HG02588 (cell line): ENCODE results near the gene GNG14.
"Not testable (repeated sequence)": the region's sequence is repeated elsewhere in the genome, so short reads cannot be mapped to it uniquely, and the experiment has no call there.

Source experiments
- ATAC-seq: cut with Tn5 transposase; IDR thresholded peaks from one replicate; pipeline ENCODE4 v1.9.1; 2021; ENCODE audit warnings: mild to moderate bottlenecking, moderate library complexity; ENCODE audit not compliant: unreplicated experiment

GNG14 gene

DNA sequence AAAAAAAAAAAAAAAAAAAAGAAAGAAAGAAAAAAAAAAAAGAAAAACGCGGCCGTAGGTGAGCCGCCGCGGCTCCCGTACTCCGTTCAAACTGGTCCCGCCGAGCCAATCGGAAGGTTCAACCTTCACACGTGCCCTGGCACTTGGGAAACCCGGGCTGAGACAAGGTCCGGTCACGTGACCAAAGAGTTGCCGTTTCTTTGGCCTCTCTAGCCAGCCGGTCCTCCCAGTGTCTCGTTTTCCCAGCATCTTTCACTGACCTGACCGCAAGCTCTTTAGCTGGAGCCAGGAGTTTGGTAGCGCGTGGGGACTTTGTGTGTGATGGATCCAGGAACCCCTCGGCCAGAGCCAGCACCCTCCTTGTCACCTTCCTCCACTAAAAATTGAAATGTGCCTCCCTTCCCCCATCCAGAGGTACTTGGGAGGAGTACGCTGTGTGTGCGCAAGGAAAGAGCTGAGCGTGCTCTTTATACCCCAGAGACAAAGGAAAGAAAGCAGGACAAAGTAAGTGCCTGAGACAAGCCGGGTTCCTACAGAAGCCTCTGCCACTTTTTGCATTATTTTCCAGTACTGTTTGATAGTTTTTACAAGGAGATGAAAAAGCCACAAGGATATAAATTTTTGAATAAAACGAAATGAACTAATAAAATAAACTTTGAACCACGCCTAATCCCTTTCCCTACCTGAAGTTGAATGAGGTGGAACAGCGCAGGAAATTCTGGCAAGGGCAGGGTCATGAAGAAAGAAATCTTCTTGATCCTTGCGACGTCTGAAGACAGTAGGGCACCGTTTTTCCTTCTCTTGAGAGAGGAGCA, 35.0 kb downstream of the GNG14 start:
- peak; percentile 71 for ATAC-seq

DNA sequence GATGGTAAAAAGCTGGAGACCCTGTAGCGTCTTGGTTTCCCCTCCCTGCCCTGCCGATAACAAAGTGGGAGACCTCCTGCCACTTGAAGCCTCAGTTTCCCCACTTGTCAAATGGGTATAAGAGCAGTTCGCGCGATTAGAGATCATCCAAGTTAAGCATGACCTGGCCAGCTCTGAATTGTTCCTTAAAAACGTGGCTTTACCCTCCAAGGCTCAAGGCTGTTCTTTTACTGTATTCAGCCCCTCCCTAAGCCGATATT, 35.5 kb downstream of the GNG14 start:
- no peak for ATAC-seq

DNA sequence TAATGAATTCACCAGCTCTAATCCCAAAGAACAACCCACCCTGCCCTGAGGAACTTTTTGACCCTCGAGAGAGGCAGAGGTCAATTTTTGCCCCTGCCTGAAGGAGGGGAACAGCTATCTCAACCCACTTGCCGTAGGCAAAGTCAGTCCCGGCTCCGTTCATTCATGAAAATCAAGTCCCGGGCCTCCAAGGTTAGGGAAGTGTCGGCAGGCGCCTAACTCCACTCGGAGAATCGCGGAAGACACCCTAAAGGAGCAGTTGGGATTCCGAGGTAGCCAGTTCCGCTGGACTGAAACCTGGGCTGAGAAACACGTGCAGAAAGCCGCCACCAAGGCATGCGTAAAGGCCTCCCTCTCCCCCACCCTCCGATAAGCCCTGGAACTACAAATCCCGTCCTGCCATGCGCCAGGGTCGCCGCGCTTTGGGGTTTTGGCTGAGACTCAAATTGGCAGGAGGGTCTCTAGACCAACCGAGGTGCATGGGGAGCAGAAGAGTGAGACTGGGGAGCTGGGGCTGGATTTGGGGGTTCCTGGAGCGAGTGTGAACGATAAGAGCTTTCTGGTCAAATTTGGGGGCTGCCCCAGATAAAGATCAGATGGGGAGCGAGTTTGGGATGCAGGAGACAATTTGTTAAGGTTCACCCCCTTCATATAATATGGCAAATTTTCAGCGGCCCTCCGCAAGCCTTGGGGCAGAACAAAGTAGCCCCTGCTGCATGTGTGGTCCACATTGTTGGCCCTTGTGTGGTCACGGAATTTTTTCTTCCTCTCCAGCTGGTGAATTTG, 36.0 kb downstream of the GNG14 start, which contains the start of gene TNPO2:
Gene TNPO2 (minus strand): TSS at position 292 of the 786 bp plus-strand sequence. CDS start 2,955 bp downstream, outside the sequence.
- ATAC-seq = no peak

DNA sequence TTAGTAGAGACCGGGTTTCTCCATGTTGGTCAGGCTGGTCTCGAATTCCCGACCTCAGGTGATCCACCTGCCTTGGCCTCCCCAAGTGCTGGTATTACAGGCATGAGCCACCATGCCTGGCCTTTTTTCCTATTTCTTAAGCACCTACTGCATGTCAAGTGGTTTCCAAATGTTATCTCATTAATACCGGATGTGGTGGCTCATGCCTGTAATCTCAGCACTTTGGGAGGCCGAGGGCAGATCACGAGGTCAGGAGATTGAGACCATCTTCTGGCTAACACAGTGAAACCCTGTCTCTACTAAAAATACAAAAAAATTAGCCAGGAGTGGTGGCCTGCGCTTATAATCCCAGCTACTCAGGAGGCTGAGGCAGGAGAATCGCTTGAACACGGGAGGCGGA, 37.8 kb downstream of the GNG14 start:
- not testable (repeated sequence) for ATAC-seq

DNA sequence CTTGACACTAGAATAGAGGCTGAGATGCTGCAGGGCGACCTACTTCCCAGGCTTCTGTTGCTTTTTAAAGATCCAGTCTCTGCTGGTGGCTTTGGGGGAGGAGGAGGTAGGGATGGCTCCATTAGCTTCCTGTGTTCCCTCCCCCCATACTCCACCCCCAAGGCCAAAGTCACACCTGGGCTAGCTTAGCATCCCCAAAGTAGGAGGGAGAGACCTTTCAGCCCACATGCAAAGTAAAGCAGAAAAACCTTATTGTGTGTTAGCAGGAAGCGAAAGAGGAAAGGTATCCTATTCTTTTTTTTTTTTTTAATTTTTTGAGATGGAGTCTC, 39.2 kb downstream of the GNG14 start:
- no peak for ATAC-seq

DNA sequence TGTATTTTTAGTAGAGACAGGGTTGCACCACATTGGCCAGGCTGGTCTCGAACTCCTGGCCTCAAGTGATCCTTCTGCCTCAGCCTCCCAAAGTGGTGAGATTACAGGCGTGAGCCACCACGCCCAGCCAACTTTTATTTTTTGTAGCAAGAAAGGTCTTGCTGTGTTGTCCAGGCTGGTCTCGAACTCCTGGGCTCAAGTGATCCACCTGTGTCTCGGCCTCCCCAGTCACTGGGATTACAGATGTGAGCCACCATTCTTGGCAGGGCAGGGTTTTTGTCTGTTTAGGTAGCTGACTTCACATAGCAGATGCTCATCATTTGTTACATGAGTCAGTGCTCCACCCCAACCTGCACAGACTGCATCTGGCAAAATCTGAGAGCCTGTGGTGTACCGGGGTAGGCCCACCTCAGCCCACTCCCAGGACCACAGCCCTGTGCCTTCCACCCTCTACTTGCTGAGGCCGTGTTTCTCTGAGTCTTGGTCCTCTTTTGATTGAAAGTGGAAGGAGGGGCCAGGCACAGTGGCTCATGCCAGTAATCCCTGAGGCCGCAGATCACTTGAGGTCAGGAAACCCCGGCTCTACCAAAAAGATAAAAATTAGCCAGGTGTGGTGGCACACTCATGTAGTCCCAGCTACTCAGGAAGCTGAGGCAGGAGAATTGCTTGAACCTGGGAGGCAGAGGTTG, 40.1 kb downstream of the GNG14 start:
- ATAC-seq = no peak

DNA sequence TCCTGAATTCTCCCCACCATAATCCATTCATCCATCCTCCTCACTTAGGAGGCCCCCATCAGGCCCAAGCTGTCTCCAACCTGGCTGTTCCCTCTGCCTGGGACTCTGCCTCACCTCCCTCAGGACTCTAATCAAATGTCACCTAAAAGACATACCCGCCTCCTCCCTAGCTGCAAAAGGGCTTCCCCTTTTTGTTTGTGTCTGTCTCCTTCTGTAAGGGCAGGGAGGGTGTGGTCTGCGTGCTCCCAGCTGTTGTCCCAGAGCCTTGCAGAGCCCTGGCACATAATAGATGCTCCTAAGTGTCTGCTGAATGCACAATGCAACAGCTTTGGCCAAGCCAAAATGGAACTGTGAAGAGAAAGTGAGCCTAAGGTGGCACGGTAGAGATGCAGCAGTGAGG, 42.3 kb downstream of the GNG14 start:
- ATAC-seq = no peak

DNA sequence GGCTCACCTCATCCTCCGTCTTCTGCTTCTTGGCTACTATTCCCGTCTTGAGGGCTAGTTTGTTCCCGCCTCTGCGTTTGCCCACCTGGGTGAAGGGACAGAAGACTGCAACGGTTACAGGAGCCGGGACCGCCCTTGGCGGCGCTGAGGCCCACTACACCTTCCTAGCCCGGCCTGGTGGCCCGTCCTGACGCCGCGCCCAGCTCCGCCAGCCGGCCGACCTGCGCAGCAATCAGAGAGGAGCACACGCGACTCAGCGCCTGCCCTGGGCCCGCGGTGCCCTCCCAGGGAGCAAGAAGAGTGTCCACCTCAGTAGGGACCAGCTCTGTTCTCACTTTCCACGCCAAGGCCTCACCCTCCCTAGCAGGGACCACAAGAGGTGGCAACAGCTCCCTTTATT, 43.5 kb downstream of the GNG14 start:
- no peak for ATAC-seq

DNA sequence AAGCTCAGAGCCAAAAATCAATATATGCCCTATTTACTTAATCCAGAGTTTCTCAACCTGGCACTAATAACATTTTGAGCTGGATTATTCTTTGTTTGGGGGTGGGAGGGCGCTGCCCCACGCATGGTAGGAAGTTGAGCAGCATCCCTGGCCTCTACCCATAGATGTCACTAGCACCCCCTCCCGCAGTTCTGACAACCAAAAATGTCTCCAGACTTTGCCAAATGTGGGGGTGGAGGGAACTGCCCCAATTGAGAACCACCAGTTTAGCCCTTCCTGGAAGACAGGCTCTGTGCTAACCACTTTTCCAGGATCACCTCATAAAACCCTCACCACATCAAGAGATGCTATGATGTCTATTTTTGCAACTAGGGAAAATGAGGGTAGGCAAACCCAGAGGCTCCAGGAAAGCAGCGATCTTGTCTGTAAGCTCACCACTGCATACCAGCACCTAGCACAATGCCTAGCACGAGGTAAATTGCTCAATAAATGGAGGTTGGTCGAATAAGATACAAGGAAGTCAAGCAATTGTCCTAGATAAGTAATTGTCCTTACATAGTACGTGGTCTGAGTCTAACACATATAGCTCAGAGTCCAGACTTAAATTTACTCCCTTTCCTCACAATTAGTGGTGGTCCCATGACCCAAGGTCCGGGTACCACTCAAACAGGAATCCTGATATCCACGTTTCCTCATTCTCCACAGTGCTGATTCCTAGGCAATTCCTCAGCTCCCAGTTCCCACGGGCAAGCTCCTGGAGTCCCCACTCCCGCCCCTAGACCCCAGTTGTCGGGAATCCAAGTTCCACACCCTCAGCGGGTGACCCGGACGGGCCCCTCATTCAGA, 45.8 kb downstream of the GNG14 start:
- no peak for ATAC-seq

DNA sequence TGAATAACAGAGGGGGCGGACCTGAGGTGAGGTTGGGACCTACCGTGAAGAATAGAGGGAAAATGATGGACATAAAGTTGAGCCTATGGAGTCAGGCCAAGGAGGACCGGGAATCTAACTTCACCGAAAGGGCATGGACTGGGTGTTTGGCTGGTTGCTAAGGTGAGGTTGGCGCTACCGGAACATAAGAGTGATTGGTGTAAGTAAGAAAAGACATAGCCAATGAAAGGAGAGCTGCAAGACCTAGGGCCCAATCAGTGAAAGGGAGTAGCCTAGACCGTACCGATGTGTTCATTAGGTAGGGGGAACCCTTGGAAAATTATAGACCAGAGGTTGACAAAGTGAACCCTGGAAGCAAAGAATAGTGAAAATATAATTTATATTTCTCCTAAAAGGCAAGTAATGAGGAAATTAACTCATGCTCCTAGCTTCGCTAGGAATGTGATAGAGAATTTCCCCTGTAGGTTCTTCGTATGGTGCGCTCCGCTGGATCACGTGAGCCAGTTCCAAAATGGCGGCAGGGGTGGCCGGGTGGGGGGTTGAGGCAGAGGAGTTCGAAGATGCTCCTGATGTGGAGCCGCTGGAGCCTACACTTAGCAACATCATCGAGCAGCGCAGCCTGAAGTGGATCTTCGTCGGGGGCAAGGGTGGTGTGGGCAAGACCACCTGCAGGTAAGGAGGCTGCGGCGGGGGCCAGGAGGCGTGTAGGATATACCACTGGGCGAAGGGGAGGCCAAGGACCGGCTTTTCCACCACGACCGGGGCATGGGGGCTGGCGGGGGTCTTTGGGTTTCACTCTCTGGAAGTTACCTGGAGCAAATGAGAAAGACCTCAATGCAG, 49.4 kb downstream of the GNG14 start, which contains the start of gene GET3:
Gene GET3 (plus strand): TSS at position 503 of the 840 bp plus-strand sequence. CDS start 9 bp downstream, at position 512.
- ATAC-seq = peak; percentile 66

DNA sequence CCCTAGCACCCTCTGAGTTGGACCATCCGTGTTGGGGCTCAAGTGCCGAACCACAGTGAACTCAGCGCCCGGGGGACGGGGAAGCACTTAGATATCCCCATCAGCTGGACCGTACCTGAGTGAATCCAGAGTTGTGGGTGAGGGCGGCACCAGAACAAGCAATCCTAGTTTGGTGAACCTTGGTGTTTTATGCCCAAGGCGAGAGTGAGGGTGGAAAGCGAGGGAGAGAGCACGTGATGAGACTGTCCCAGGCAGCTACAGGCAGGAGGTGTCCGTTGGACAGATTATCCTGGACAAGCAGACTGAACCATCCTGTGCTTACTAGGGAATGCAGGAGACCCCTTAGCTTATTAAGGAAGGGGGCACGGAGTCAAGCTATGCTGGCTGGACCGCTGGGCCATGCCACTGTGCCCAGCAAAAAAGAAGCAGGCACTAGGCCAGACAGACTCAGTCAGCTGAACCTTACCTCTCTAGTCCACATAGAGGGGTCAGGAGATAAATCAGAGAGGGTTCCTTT, 50.1 kb downstream of the GNG14 start:
- ATAC-seq = no peak
